Mammary epithelial cell (primary cell): ENCODE data around the gene C6orf15.

ENCODE experiments used
- EZH2 ChIP-seq: IDR thresholded peaks from 2 replicates; pipeline ENCODE4 v1.6.1; 2012; ENCODE audit warnings: low read length, inconsistent platforms, borderline replicate concordance
- TF ChIP-seq, protein P1 (sequence below), 2 donors: IDR thresholded peaks in 1 of 2; conservative IDR thresholded peaks in 1 of 2; 2 replicates each; pipeline ENCODE4 v1.5.1; 2011 to 2012; ENCODE audit warnings: inconsistent platforms in 2 of 2, low read length in 2 of 2, mild to moderate bottlenecking in 2 of 2, control low read depth in 1 of 2, low read depth in 1 of 2; ENCODE audit not compliant: insufficient read depth in 1 of 2; ENCODE audit errors: extremely low read depth in 1 of 2

DNA sequence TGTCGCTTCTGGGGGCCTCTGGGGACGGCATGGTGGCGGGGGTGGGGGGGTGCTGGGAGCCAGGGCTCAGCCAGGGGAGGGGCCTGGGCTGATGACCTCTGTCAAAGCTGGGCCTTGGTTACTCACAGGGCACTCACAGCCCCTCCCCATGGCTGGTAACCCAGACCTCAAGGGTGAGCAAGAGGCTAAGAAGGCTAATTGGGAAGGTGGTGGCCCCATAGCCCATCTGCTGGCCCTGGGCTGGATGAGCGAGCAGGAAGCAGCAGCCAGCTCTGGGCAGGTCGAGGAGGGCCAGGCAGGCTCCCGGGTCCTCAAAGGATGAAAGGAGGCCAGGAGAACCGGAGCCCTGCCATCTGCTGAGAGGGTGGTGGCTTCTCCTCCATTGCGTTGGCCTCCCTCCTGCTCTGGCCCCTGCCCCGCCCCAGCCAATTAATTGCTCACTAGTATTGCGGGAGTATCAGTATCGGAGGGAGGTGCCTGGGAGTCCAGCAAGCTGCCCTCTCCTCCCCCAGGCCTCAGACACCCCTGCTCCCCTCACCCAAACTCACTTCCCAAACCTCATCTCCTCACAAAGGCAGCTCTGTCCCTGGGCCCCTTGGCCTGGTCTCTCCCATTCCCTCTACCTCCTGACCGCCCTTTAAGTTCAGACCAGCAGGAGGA is 8.9 kb upstream of the C6orf15 start:
- TF ChIP-seq, protein P1, sequence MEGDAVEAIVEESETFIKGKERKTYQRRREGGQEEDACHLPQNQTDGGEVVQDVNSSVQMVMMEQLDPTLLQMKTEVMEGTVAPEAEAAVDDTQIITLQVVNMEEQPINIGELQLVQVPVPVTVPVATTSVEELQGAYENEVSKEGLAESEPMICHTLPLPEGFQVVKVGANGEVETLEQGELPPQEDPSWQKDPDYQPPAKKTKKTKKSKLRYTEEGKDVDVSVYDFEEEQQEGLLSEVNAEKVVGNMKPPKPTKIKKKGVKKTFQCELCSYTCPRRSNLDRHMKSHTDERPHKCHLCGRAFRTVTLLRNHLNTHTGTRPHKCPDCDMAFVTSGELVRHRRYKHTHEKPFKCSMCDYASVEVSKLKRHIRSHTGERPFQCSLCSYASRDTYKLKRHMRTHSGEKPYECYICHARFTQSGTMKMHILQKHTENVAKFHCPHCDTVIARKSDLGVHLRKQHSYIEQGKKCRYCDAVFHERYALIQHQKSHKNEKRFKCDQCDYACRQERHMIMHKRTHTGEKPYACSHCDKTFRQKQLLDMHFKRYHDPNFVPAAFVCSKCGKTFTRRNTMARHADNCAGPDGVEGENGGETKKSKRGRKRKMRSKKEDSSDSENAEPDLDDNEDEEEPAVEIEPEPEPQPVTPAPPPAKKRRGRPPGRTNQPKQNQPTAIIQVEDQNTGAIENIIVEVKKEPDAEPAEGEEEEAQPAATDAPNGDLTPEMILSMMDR (conservative IDR thresholded peaks at IDR 0.05 in 1 of 2, IDR thresholded peaks at IDR 0.05 in 1 of 2; ENCODE audit: extremely low read depth in 1 of 2, insufficient read depth in 1 of 2, low read depth in 1 of 2, low read length in 2 of 2): no peak
- TF ChIP-seq EZH2: no peak
